Transverse colon (tissue), 4 donors: ENCODE results near the gene GBX1.

ENCODE experiments used
- POLR2AphosphoS5 ChIP-seq, 3 donors: sonication (generic); formaldehyde crosslinking; IDR thresholded peaks; one replicate each; pipeline ENCODE4 v1.6.1; 2016; ENCODE audit warnings: antibody characterized with exemption in 3 of 3
- TF ChIP-seq, protein P1 (sequence below), 5 experiments: fragments of 200-600 bp in 3 of 5; fragments of 450-650 bp in 2 of 5; sonication (generic) in 3 of 5; IDR thresholded peaks; 1 replicate in 2 of 5; 2 replicates in 3 of 5; pipeline ENCODE4 v1.5.1; 2016 to 2017; ENCODE audit warnings: antibody characterized with exemption in 5 of 5, inconsistent platforms in 3 of 5, mild to moderate bottlenecking in 2 of 5, moderate library complexity in 1 of 5

DNA sequence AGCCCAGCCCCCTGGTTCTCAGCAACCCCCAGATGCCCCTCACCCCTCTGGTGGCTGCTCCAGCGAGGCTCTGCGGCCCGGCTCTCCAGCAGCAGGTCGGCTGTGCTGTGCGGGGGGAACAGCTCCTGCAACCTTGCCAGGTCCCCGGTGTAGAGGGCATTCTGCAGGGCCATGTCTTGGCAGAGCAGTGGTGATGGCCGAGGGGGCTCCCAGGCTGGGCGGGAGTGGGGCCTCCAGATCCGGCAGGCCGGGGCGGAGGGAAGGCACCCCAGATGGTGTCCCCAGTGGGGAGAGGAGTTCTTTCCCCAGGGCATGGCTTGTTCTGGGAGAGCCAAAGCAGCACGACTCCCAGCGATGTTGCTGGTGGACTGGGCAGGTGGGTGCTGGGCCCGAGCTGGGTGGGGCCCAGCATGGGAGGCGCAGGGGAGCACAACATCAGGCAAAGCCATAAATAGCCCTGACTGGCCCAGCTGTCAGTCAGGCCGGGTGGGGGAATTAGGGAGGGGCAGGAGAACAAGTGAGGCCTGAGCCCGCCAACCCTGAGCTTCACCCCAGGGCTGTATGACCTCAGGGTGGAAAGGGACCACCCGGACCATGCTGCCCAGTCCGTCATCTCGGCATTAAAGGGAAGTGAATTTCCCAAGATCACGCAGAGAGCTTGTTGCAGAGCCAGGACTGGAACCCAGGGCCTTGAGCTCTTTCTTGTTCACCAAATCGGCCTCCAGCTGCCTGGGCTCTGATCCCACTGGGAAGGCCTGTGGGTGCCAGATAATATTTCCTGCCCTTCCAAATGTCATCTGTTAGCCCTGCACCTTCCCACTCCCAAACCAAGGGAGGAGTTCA is 20.1 kb upstream of the GBX1 start:
- TF ChIP-seq POLR2AphosphoS5 (IDR thresholded peaks at IDR 0.05): no peak
- TF ChIP-seq, protein P1, sequence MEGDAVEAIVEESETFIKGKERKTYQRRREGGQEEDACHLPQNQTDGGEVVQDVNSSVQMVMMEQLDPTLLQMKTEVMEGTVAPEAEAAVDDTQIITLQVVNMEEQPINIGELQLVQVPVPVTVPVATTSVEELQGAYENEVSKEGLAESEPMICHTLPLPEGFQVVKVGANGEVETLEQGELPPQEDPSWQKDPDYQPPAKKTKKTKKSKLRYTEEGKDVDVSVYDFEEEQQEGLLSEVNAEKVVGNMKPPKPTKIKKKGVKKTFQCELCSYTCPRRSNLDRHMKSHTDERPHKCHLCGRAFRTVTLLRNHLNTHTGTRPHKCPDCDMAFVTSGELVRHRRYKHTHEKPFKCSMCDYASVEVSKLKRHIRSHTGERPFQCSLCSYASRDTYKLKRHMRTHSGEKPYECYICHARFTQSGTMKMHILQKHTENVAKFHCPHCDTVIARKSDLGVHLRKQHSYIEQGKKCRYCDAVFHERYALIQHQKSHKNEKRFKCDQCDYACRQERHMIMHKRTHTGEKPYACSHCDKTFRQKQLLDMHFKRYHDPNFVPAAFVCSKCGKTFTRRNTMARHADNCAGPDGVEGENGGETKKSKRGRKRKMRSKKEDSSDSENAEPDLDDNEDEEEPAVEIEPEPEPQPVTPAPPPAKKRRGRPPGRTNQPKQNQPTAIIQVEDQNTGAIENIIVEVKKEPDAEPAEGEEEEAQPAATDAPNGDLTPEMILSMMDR (IDR thresholded peaks at IDR 0.05): no peak
